Ishikawa (cell line): Measurements from ENCODE around the gene CDCA3.

Experiments
- CEBPB ChIP-seq: IDR thresholded peaks from 2 replicates; pipeline ENCODE4 v1.6.1; 2012
- EGR1 ChIP-seq: IDR thresholded peaks from 2 replicates; pipeline ENCODE4 v1.6.1; 2012
- RAD21 ChIP-seq: IDR thresholded peaks from 2 replicates; pipeline ENCODE4 v1.6.1; 2012; ENCODE audit warnings: low read depth
- REST ChIP-seq: IDR thresholded peaks from 2 replicates; pipeline ENCODE4 v1.6.1; 2012; ENCODE audit warnings: low read depth, mild to moderate bottlenecking
- TEAD4 ChIP-seq: IDR thresholded peaks from 2 replicates; pipeline ENCODE4 v1.6.1; 2012
- YY1 ChIP-seq: IDR thresholded peaks from 2 replicates; pipeline ENCODE4 v1.6.1; 2012; ENCODE audit warnings: low read depth
- TF ChIP-seq, protein P1 (sequence below): IDR thresholded peaks from 2 replicates; pipeline ENCODE4 v1.6.1; 2012

GRCh38 chr12:6807170-6807569 is 43.9 kb downstream of the CDCA3 start:
- no peak for TF ChIP-seq EGR1
- no peak for TF ChIP-seq YY1
- TF ChIP-seq, protein P1, sequence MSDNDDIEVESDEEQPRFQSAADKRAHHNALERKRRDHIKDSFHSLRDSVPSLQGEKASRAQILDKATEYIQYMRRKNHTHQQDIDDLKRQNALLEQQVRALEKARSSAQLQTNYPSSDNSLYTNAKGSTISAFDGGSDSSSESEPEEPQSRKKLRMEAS, result no peak
- TF ChIP-seq TEAD4, result no peak
- TF ChIP-seq REST, result no peak
- TF ChIP-seq RAD21, result no peak
- no peak for TF ChIP-seq CEBPB
